Neural progenitor cell (in vitro differentiated cells): ENCODE measurements around the gene MAST1. TPM values are rescaled to one million over a fixed set of nuclear protein-coding genes. Genes with fewer than 3 reads are reported as not detected.

ENCODE experiments used
- DNase-seq: peaks from one replicate; pipeline ENCODE4 v3.0.0-alpha.2; 2016; ENCODE audit warnings: low spot score
- H2AFZ ChIP-seq: fragments of 200-600 bp; sonication (generic); replicated peaks from 2 replicates; pipeline ENCODE4 v1.6.1; 2016; ENCODE audit warnings: antibody characterized with exemption
- H3F3A ChIP-seq: fragments of 200-600 bp; sonication (generic); 2 replicates; pipeline ENCODE4 v1.6.1; 2016; ENCODE audit warnings: antibody characterized with exemption, low read depth
- H3K27ac ChIP-seq: fragments of 200-600 bp; sonication (generic); 2 replicates; pipeline ENCODE4 v1.5.1; 2016; ENCODE audit warnings: mild to moderate bottlenecking
- H3K27me3 ChIP-seq: fragments of 200-600 bp; sonication (generic); 2 replicates; pipeline ENCODE4 v1.6.1; 2016; ENCODE audit warnings: mild to moderate bottlenecking, moderate library complexity
- H3K36me3 ChIP-seq: fragments of 200-600 bp; sonication (generic); 2 replicates; pipeline ENCODE4 v1.5.1; 2016
- H3K4me1 ChIP-seq: fragments of 200-600 bp; sonication (generic); 2 replicates; pipeline ENCODE4 v1.6.1; 2016; ENCODE audit warnings: mixed run types
- H3K4me2 ChIP-seq: fragments of 200-600 bp; sonication (generic); 2 replicates; pipeline ENCODE4 v1.6.1; 2016
- H3K4me3 ChIP-seq: fragments of 200-600 bp; sonication (generic); 2 replicates; pipeline ENCODE4 v1.5.1; 2016
- H3K79me2 ChIP-seq: fragments of 200-600 bp; sonication (generic); 2 replicates; pipeline ENCODE4 v1.6.1; 2016; ENCODE audit warnings: low read depth
- H3K9ac ChIP-seq: fragments of 200-600 bp; sonication (generic); 2 replicates; pipeline ENCODE4 v1.6.1; 2016
- H3K9me3 ChIP-seq: fragments of 200-600 bp; sonication (generic); 2 replicates; pipeline ENCODE4 v1.5.1; 2016; ENCODE audit warnings: low read depth
- H4K20me1 ChIP-seq: fragments of 200-600 bp; sonication (generic); 2 replicates; pipeline ENCODE4 v1.6.1; 2016; ENCODE audit warnings: low read depth
- H3K27ac Mint-ChIP-seq: 3 replicates; pipeline ENCODE4 v1.8.0; 2021; ENCODE audit warnings: mixed read lengths
- H3K27me3 Mint-ChIP-seq: 2 replicates; pipeline ENCODE4 v1.8.0; 2022; ENCODE audit warnings: low read depth, mild to moderate bottlenecking, inconsistent platforms, moderate library complexity, mixed read lengths; ENCODE audit not compliant: insufficient read depth
- H3K36me3 Mint-ChIP-seq: 3 replicates; pipeline ENCODE4 v1.8.0; 2021; ENCODE audit warnings: mixed read lengths
- H3K4me1 Mint-ChIP-seq: 3 replicates; pipeline ENCODE4 v1.8.0; 2021; ENCODE audit warnings: mixed read lengths
- H3K4me3 Mint-ChIP-seq: 3 replicates; pipeline ENCODE4 v1.8.0; 2021; ENCODE audit warnings: mild to moderate bottlenecking, moderate library complexity, mixed read lengths
- H3K9me3 Mint-ChIP-seq: 3 replicates; pipeline ENCODE4 v1.8.0; 2020; ENCODE audit warnings: mixed read lengths
- EZH2 ChIP-seq: fragments of 200-600 bp; sonication (generic); IDR thresholded peaks from 2 replicates; pipeline ENCODE4 v1.6.1; 2017; ENCODE audit warnings: antibody characterized with exemption, mild to moderate bottlenecking, moderate library complexity
- EZH2phosphoT487 ChIP-seq: fragments of 200-600 bp; sonication (generic); IDR thresholded peaks from 2 replicates; pipeline ENCODE4 v1.6.1; 2017; ENCODE audit warnings: antibody characterized with exemption
- total RNA-seq: library from RNA; depleted of rRNA; stranded (reverse); fragments of >200 nt; gene quantifications from 2 replicates; pipeline ENCODE4 v1.2.3, GENCODE V29; 2015; ENCODE audit warnings: low replicate concordance
- TF ChIP-seq, protein P1 (sequence below): fragments of 200-600 bp; sonication (generic); IDR thresholded peaks from 2 replicates; pipeline ENCODE4 v1.5.1; 2017; ENCODE audit warnings: antibody characterized with exemption, mild to moderate bottlenecking

MAST1 gene
- total RNA-seq, 1 donor from 2014 or later = 8.3 TPM

DNA sequence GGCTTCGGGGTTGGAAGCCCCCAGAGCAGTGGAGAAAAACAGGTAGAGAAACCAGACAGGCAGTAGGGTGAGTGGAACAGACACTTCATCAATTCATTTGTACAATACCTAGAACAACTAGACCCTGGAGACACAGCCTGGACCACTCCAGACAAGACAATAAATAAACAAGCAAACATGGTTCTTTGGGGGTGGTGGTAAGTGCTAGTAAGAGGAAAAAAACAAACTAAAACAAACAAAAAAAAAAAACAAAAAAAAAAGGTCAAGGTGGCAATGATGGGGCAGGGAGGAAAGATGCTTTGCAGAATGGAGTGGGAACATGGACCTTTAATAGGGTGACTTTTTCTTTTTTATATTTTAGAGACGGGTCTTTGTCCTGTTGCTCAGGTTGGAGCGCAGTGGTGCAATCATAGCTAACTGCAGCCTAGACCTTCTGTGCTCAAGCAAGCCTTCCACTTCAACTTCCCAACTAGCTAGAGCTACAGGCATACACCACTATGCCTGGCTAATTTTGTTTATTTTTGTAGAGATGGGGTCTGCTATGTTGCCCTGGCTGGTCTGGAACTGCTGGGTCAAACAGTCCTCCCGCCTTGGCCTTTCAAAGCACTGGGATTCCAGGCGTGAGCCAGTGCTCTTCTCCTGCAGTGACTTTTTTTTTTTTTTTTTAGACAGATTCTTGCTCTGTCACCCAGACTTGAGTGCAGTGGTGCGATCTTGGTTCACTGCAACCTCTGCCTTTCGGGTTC lies 43.9 kb upstream of the MAST1 start:
- Mint-ChIP-seq H3K9me3 (no peaks in the 10 kb centered on the region), H3K4me1 (peaks cover 26% of the 10 kb centered on the region), H3K27me3 (peaks cover 6% of the 10 kb centered on the region), H3K36me3 (peaks cover 4% of the 10 kb centered on the region), H3K4me3 (peak overlapping the region; percentile 78), H3K27ac (peak overlapping the region; percentile 5)
- Histone ChIP-seq H3K27me3 (peaks cover 39% of the 10 kb centered on the region), H3K27ac (no peak overlapping the region), H4K20me1 (peaks cover 10% of the 10 kb centered on the region), H3K4me1 (peaks cover 23% of the 10 kb centered on the region), H3K4me3 (peak overlapping the region; percentile 61), H3K4me2 (peak overlapping the region; percentile 84), H3K36me3 (no peaks in the 10 kb centered on the region), H3K9me3 (no peaks in the 10 kb centered on the region), H3K9ac (no peak overlapping the region), H3F3A (peaks cover 77% of the 10 kb centered on the region), H3K79me2 (peaks cover 2% of the 10 kb centered on the region), H2AFZ (no peak overlapping the region)
- DNase-seq = no peak
- TF ChIP-seq EZH2 = no peak
- TF ChIP-seq, protein P1, sequence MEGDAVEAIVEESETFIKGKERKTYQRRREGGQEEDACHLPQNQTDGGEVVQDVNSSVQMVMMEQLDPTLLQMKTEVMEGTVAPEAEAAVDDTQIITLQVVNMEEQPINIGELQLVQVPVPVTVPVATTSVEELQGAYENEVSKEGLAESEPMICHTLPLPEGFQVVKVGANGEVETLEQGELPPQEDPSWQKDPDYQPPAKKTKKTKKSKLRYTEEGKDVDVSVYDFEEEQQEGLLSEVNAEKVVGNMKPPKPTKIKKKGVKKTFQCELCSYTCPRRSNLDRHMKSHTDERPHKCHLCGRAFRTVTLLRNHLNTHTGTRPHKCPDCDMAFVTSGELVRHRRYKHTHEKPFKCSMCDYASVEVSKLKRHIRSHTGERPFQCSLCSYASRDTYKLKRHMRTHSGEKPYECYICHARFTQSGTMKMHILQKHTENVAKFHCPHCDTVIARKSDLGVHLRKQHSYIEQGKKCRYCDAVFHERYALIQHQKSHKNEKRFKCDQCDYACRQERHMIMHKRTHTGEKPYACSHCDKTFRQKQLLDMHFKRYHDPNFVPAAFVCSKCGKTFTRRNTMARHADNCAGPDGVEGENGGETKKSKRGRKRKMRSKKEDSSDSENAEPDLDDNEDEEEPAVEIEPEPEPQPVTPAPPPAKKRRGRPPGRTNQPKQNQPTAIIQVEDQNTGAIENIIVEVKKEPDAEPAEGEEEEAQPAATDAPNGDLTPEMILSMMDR = no peak
- TF ChIP-seq EZH2phosphoT487 = no peak

DNA sequence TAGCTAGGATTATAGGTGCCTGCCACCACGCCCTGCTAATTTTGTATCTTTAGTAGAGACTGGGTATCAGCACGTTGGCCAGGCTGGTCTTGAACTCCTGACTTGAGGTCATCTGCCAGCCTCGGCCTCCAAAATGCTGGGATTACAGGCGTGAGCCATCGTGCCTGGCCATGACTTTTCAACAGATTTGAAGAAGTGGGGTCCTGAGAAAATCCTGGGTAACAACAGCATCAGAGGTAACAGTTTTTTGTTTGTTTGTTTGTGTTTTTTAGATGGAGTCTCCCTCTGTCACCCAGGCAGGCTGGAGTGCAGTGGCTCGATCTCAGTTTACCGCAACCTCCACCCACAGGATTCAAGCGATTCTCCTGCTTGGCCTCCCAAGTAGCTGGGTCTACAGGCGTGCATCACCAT lies 43.3 kb upstream of the MAST1 start:
- peaks cover 12% of the 10 kb centered on the region for H4K20me1 ChIP-seq
- H3K9me3 Mint-ChIP-seq = no peaks in the 10 kb centered on the region
- no peaks in the 10 kb centered on the region for H3K36me3 ChIP-seq
- peaks cover 26% of the 10 kb centered on the region for H3K4me1 Mint-ChIP-seq
- H3K79me2 ChIP-seq = peaks cover 8% of the 10 kb centered on the region
- H3F3A ChIP-seq = peaks cover 79% of the 10 kb centered on the region
- peaks cover 7% of the 10 kb centered on the region for H3K36me3 Mint-ChIP-seq
- H3K9ac ChIP-seq = no peak overlapping the region
- H3K4me2 ChIP-seq = no peak overlapping the region
- no peak overlapping the region for H2AFZ ChIP-seq
- no peak for TF ChIP-seq EZH2phosphoT487
- TF ChIP-seq EZH2 = no peak
- TF ChIP-seq, protein P1 = no peak
- peaks cover 6% of the 10 kb centered on the region for H3K27me3 Mint-ChIP-seq
- no peak overlapping the region for H3K4me3 ChIP-seq
- no peak overlapping the region for H3K27ac Mint-ChIP-seq
- no peak for DNase-seq
- no peaks in the 10 kb centered on the region for H3K9me3 ChIP-seq
- no peak overlapping the region for H3K27ac ChIP-seq
- peaks cover 39% of the 10 kb centered on the region for H3K27me3 ChIP-seq
- H3K4me1 ChIP-seq = peaks cover 23% of the 10 kb centered on the region
- peak overlapping the region; percentile 78 for H3K4me3 Mint-ChIP-seq

DNA sequence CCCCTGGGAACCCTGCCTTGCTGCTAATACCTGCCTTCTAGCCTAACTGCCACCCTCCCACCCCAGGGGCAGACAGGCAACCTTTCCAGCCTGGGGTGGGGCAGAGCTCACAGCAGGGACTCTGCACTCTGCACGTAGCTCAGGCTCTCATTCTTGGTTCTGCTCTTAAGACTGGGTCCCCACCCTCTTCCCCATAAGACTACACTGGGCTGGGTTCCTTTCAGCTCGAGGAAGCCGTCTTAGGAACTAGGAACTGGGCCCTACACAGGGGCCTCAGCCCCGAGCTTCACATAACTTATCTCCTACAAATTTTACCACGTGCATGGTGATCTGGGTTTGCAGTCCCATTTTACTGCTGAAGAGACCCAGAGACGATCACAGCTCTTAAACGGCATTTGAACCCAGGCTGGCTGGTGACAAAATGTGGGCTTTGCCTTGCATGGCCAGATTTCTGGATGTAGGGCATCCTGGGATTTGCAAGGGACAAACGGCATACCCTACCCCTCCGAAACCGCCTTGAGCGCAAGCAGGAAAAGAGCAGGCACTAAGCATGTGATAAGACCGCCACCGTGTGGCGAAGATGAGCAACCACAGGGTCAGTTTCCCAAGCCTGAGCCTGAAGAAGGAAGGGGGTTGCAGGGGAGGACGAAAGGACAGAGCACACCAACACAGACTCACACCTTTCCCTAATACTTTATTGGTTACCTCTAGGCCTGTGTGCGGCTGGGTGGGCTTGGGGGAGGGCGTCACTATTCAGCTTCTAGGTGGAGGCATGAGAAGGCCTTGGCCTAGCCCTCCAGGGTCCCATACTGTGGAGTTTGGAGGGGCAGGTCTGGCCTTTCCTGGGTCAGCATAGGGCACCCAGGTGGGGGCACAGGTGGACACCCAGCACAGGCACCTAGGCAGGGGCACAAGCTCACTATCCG lies 41.9 kb upstream of the MAST1 start:
- H4K20me1 ChIP-seq = peaks cover 22% of the 10 kb centered on the region
- no peaks in the 10 kb centered on the region for H3K36me3 ChIP-seq
- H3K79me2 ChIP-seq = peaks cover 23% of the 10 kb centered on the region
- peaks cover 27% of the 10 kb centered on the region for H3K27me3 ChIP-seq
- peak; percentile 93 for DNase-seq
- no peak overlapping the region for H3K4me3 ChIP-seq
- H3K4me2 ChIP-seq = no peak overlapping the region
- H3F3A ChIP-seq = peaks cover 66% of the 10 kb centered on the region
- H3K4me1 Mint-ChIP-seq = peaks cover 23% of the 10 kb centered on the region
- no peak overlapping the region for H2AFZ ChIP-seq
- TF ChIP-seq, protein P1 = peak; percentile 90
- TF ChIP-seq EZH2 = no peak
- H3K27me3 Mint-ChIP-seq = peaks cover 4% of the 10 kb centered on the region
- H3K36me3 Mint-ChIP-seq = peaks cover 7% of the 10 kb centered on the region
- no peak overlapping the region for H3K27ac ChIP-seq
- no peaks in the 10 kb centered on the region for H3K9me3 ChIP-seq
- H3K27ac Mint-ChIP-seq = peak overlapping the region; percentile 80
- H3K4me3 Mint-ChIP-seq = peak overlapping the region; percentile 75
- H3K9me3 Mint-ChIP-seq = no peaks in the 10 kb centered on the region
- no peak overlapping the region for H3K9ac ChIP-seq
- H3K4me1 ChIP-seq = peaks cover 20% of the 10 kb centered on the region
